HG02970 (cell line): ENCODE data around the gene SLC1A2.

Experiments used
- ATAC-seq: cut with Tn5 transposase; IDR thresholded peaks from one replicate; pipeline ENCODE4 v1.9.1; 2021; ENCODE audit warnings: mild to moderate bottlenecking, moderate library complexity, moderate number of reproducible peaks; ENCODE audit not compliant: unreplicated experiment, low FRiP score

The SLC1A2 gene

DNA sequence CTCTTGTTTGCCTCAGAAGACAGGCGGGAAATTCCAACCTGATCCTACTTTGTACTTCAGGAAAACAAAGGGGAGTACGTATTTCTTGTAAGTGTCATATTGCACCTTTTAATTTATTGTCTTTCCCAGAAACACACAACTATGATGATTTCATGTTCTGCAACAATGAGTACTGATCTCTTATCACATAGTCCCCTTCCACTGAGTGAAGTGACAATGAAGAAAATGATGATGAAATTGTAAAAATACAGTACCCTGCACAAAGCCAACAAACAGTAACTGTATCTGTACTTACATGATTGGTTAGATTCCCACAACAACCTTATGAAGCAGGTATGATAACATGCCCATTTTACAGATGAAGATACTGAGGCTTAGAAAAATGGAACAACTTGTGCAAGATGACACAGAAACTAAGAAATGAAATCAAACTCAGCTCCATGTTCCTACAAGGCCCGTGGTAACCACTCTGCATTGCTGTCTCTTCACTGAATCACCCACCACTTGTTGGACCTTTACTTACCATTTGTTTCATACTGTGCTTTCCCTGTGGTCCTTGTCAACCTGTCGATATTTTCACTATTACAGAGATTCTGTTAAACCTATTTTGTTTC, 37.5 kb downstream of the SLC1A2 start:
- ATAC-seq, result no peak

DNA sequence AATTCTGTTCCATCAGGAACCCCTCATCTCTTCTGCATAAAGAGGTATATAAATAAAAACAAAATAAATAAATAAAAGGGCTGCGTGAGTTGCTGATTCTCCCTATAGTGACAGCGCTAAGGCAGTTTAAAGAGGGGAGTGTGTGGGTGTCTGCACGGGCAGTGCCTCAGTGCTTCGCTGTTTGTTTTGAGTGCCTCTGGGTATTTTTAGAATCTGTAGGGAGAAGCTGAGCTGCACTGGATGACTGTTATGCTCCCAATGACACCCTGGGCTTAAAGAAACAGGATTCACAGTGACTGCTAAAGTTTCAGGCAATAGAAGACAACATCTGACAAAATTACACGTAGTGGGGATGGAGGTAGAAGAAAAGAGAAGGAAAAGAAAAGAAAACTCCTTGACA, 38.8 kb downstream of the SLC1A2 start:
- no peak for ATAC-seq

DNA sequence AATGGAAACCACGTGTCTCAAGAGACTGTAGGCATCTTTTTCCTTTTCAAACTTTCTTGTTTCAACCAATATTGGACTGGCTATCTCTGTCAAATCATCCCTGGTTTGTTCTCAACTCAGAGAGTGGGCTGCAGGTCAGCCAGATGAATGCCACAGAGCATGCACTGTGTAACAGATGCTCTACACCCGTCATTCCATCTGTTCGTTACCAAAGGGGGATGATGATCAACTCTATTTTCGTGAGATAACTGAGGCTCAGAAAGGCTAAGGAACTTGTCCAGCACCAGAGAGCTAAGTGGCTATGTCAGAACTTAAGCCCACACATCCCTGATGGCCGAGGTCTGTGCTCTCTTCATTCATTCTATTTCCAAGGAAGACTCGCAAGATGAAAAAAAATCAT, 42.1 kb downstream of the SLC1A2 start:
- ATAC-seq, result no peak

DNA sequence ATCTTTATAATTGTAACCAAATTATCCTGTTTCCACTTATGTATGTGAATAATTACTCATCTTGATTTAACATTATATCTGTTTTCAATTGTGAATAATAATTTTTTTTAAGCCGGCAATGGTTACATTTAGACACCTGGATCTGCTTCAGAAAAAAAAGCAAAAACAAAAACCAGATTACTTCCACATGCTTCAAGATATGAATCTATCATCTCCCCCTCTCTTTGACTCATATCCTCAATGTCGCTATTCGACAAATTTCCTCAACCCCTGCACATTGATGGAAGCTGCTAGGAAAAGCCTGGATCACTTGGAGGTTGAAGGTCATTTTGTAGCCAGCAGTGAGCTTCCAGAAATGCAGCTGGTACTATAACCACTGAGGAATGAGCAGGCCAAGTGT, 42.7 kb downstream of the SLC1A2 start:
- ATAC-seq, result no peak

DNA sequence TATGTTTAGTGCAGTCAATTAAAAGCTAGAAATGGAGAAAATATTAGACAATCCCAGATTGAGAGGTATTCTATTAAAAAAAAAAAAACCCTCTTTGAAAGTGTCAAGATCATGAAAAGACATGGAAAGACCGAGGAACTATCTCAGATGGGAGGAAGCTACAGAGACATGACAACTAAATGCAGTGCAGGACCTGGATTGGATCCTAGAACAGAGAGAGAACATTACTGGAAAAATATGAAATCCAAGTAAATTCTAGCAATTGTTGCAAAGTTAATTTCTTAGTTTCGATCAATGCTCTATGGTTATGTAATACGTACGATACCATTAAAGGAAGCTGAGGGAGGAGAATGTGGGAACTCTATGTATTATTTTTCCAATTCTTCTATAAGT, 43.2 kb downstream of the SLC1A2 start:
- no peak for ATAC-seq

DNA sequence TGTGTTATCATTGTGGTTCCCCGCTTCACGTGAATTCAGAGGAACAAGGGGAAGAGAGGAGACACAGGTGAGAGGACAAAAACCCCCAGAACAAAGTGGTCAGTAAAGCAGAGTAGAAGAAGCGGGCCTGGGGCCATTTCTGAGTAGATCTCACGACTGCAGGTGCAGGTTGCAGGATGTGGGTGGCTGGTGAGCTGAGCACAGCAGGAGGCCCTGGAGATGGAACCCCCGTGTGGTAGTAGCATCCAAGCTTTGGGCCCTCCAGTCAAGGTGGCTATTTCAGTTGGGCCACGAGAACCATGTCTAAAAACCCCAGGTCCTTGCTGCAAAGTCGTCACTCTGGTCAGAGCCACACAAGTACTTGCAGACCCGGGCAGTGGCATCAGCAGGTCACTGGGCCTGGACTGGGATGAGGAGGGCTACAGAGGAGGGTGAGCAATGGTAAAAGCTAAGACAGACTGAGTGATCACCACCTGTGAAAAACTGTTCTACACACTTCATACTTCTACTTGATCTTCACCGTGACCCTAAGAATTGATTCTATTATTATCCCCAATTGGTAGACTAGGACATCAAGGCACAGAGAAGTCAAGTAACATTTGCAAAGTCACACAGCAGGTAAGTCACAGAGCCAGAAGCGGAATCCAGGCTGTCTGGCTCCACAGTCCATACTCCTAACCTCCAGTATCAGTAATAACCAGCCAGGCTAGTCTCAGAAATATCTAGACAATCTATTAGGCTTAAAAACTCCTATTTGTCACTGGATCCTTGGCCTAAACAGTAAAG, 43.8 kb downstream of the SLC1A2 start:
- no peak for ATAC-seq

DNA sequence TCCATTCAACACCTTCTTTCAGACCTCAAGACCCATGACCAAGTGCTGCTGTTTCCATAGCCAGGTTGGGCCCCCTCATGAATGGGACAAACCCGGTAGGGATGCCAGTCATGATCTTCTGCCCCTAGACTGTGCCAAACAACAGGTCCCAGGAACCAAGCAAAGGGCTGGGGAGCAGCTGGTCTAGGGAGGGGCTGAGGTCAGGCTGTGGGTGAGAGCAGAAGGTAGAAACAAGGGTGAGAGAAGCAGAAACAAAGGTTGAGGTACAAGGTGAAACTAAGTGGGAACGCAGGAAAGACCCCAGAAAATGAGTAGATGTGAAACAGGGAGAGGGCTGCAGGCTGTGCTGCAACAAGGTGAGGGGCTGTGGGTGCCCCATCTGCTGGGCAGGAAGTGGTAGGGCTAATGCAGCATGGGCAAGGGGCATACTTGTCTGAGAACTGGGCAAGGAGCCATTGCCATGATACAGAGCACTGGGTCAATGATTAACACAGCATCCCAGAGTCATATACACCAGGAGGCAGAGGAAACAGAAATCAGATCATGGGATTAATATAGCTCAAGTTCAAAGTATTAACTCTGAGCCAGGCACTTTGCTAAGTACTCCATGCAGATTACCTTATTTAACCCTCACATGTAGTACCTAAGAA, 45.9 kb downstream of the SLC1A2 start:
- no peak for ATAC-seq

DNA sequence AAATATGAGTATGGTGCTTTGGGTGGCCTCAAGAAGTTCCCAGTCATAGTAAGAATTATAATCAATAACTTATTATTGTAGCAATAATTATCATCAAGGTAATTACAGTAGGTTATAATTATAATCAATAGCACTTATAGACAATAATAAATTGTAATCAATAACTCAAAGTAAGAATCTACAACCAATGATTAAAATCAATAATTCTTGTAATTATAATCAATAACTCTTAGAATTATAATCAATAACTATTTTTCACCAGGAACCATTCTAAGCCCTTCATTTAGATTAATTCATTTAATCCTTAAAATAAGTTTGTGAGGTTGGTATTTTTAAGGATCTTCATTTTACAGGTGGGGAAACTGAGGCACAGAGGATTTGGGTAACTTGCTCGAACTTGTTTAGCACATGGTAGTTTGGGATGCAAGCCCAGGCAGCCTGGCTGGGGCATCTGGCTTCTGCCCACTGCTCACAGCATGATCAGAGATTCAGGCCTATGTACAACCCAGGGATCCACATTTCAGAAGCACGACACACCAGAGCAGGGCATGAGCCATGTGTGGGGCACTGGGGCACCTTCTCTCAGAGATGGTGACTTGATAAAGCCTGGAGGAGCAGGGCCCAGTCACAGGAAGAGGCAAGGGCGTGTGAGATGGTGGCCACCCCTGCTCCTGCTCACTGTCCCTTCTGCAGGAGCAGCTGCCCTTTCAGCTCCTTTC, 46.6 kb downstream of the SLC1A2 start:
- no peak for ATAC-seq

DNA sequence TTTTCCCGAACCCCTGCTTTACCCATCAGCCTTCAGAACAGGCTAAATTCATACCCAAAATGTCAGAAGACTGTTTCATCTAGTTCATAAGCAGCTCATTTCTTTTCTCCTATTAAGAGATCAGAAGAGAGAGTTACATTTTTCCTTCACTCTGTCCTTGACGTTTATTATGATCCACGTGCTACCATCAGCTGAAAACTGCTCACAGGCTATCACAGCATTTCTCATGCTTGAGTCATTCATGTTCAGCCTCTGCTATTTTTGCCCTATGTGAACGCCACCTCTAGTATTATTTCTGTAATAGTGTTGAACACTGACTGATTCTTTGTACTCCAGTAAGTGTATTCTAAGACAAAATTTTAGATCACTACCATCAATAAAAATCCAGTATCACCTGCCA, 51.9 kb downstream of the SLC1A2 start:
- no peak for ATAC-seq

DNA sequence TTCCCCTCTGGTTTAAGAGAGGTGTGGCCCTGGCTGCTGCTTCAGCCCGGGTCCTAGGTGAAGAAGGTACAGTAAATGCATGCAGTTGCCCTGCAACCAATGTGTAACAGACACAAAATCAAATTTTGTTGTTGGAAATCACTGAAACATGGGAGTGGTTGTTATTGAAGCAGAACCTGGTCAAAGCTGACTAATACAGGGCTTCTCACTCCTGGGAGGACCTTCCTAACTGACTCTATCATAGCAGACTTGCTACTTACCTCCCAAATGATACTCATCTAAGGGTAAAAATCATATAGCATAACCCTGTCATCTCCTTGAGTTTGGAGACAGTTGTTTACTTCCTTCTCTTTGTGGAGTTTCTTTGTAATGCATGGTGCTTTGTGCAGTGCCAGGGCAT, 52.6 kb downstream of the SLC1A2 start:
- ATAC-seq, result no peak

DNA sequence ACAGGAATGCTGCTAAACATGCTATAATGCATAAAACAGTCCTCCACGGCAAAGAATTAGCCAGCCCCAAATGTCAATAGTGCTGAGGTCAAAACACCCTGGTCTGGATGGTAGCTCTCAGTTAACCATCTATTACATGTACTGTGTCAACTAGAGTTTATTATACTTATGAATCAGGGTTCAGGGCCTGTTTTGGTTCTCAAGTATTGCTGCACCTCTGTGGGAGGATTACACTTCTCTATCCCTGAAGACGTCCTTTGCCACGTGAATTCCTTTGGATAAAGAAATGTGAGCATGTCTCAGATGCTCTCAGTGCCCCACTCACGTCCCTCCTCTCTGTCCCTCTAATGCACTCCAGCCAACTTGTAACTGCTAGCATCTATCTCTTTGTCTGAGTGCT, 53.4 kb downstream of the SLC1A2 start:
- ATAC-seq, result no peak

DNA sequence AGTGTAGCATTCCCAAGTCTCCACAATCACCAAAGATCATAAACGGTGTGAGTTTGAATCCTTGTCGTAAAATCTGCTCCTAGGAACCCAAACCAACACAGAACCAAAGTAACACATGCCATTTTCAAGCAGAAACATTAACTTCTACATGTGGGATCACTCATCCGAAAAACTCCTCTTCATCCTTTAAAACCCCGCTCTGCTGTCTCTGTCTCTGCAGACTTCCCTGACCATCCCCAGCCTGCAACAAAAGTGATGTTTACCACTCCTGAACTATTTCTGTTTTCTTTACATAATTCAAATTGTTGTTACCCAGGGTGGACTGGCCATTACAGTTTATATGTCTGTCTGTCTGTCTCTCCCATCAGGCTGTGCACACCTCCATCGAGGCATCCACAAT, 54.0 kb downstream of the SLC1A2 start:
- no peak for ATAC-seq

DNA sequence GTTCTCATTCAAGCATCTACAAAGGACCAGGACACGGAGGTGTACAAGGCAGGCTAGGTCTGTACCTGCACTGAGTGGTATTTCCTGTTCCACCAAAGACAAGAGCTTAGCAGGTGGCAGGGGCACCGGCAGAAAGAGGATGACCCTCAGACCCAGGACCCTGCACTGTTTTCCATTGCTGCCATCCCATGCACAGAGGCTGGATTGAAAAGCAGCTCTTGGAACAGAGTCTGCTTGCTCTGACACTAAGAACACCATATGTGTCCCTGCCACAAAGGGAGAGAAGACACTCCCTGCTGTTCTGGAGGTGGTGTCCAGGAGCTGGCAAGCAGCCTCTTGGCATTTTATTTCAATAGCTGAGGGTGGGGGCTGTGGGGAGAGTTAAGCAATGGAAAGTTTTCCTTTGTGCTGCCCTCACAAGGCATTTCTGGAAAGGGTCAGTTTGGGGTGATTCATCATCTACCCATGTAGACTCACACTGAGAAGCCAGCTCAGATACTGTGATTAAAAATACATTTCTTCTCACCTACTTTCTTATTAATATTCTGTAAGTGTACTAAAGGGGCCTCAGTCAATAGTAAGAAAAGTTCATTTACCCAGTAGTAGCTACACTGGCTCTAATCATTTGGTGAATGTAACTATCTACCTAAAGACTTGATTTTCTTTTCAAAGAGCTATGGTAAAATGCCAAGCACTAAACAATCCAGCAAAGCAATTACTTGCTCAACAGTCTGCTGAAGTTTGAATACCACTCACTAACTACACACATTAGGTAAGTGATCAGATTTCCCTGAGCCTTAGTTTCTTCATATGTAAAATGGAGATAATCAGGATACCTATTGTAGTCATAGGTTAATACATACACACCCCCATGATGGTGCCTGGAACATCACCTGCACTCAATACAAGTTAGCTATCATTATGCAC, 55.2 kb downstream of the SLC1A2 start:
- ATAC-seq, result no peak

DNA sequence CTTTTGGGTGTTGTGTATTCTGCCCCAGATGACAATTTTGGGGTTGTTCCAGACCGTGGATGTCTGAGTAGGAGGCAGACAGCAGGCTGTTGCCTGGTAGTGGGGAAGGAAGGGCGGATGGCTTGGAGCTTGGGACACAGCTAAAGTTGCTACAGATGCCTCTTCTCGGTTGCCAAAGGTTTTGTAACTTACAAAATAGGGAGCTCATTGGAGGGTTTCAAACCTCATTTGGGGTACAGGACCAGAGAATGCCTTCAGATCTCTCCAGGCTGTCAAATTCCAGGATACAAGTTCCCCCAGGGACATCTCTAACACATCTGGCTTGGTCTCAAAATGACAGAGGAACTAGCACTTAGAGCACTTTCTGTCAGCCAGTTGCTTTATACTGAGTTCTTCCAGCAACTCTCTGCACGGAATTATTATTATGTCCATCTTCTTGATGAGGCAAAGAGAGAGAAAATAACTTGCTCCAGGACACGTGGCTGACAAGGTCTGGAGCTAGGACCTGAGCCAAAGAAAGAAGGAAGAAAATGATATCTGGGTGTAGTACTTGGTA, 56.0 kb downstream of the SLC1A2 start:
- no peak for ATAC-seq

DNA sequence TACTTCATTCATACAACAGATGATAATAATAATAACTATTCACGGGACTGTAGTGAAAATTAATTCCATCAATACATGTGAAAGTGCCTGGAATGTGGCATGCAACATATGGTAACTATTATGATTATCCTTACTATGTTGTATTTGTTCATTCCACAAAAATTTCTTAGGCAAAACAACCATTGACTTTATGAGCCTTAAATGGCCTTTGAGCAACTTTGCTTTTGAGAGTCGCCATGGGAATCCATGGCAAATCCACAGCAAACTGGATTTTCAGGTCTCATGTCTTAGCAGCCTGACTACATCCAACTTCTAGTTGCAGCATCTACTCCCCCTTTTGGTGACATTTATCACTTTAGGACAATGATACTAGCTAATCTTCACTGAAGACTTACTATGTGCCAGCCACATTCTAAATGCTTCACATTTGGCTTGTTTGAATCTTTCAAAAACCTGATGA, 56.8 kb downstream of the SLC1A2 start:
- ATAC-seq, result no peak

DNA sequence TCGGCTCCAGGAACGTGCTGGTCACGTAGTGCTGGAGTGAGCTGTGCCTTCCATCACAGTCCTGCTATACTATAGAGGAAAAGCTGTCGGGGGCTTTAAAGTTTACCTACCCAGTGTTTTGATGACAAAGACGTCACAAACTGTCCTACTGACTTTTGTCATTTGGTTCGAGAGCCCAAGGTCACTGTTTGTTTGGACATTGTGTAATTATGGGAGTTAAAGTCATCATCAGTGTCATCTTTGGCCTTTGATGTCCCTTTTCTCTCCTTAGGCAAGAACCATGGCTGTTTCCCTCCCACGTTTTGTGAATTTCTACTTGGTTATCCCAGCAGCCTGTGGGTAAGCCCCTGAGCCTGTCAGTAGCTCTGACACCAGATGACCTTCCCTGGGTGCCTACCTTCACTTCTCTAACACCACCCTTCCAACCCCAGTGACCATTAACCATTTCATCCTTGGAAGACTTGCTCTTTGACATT, 59.3 kb downstream of the SLC1A2 start:
- ATAC-seq, result no peak

DNA sequence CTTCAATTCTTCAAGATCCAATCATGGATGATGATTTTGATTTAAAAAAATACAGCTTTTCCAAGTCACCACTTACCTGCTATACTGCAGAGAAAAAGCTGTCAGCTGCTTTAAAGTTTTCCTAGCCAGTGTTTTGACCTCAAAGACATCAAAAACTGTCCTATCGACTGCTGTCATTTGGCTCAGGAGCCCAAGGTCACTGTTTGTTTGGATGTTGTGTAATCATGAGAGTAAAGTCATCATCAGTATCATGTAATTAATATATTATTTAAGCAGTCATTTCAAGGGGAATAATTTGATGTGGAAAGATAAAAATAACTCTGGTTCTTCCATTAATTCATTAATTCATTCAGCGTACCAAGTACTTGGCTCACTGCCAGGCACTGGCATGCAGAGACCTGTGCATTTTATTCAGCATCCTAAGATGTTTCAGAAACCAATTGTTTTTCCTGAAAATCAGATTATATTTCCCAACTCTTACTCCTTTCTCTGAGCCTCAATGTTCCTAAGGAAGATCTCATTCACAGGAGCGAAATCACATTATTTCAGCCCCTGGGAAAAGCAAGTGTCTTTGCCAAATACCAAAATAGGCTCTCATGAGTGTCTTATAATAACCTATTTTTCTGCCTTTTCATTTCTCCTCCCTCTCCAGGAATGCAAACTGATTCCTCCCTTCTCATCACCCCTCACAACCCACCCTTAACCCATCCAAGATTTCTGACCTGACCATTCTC, 59.9 kb downstream of the SLC1A2 start:
- no peak for ATAC-seq

DNA sequence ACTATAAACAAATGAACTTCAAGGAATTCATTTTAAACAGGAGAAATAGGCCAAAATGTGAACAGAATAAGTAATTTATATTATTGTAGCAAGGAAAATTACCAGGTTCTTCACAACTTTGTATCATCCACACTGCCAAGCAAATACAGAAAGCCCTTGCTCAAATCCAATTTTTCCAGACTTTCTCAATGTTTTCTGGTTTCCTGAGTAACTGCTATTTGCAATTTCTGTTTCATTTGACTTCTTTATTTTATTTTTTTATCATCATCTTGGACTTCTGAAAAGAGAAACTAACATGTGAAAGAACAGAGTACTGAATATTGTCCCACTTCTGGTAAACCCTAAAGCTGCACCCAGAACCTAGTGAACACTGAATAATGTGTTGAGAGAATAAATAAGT, 61.0 kb downstream of the SLC1A2 start:
- ATAC-seq, result no peak

DNA sequence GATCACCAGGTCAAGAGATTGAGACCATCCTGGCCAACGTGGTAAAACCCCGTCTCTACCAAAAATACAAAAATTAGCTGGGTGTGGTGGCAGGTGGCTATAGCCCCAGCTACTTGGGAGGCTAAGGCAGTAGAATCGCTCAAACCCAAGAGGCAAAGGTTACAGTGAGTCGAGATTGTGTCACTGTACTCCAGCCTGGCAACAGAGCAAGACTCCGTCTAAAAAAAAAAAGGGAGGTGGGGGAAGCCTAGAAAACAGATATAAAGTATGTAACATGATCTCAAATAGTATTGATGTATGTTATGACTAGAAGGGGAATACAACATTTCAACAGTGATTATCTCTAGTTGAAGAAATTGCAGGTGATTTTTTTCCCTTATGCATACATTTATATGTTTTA, 61.4 kb downstream of the SLC1A2 start:
- ATAC-seq, result no peak
